Esophagus muscularis mucosa (tissue), 4 donors: ENCODE results near the gene ADGRB3.

Source experiments
- CTCF ChIP-seq, 3 experiments: fragments of 200-600 bp in 2 of 3; fragments of 450-650 bp in 1 of 3; sonication (generic) in 2 of 3; IDR thresholded peaks; one replicate each; pipeline ENCODE4 v1.5.1; 2017 to 2019; ENCODE audit warnings: antibody characterized with exemption in 3 of 3, mild to moderate bottlenecking in 2 of 3, moderate library complexity in 1 of 3
- EP300 ChIP-seq: sonication (generic); formaldehyde crosslinking; IDR thresholded peaks from one replicate; pipeline ENCODE4 v1.6.1; 2017; ENCODE audit warnings: antibody characterized with exemption
- POLR2A ChIP-seq: fragments of 450-650 bp; IDR thresholded peaks from one replicate; pipeline ENCODE4 v1.6.1; 2017; ENCODE audit warnings: antibody characterized with exemption, moderate library complexity, mild to moderate bottlenecking, low read depth
- POLR2AphosphoS5 ChIP-seq, 2 donors: sonication (generic); formaldehyde crosslinking; IDR thresholded peaks; one replicate each; pipeline ENCODE4 v1.6.1; 2017; ENCODE audit warnings: antibody characterized with exemption in 2 of 2

GRCh38 chr6:68901044-68901443 is 266.0 kb downstream of the ADGRB3 start:
- TF ChIP-seq POLR2A: no peak
- no peak for TF ChIP-seq CTCF (IDR thresholded peaks at IDR 0.05)
- no peak for TF ChIP-seq POLR2AphosphoS5 (IDR thresholded peaks at IDR 0.05)
- TF ChIP-seq EP300: no peak
